HEK293 (cell line): ENCODE data around the gene MTMR12.

Experiments
- RBAK ChIP-seq: fragments of 450-650 bp; formaldehyde crosslinking; IDR thresholded peaks from 2 replicates; pipeline ENCODE4 v1.5.1; 2016; ENCODE audit warnings: missing biosample characterization, missing genetic modification characterization
- SALL2 ChIP-seq: fragments of 450-650 bp; formaldehyde crosslinking; IDR thresholded peaks from 2 replicates; pipeline ENCODE4 v1.5.0; 2017; ENCODE audit warnings: missing biosample characterization, mild to moderate bottlenecking, missing genetic modification characterization, borderline replicate concordance
- YY1 ChIP-seq: fragments of 450-650 bp; formaldehyde crosslinking; IDR thresholded peaks from 2 replicates; pipeline ENCODE4 v1.5.1; 2018; ENCODE audit warnings: missing biosample characterization, missing genetic modification characterization
- ZBTB20 ChIP-seq: fragments of 450-650 bp; formaldehyde crosslinking; IDR thresholded peaks from 2 replicates; pipeline ENCODE4 v1.5.1; 2016; ENCODE audit warnings: missing biosample characterization, missing genetic modification characterization
- ZBTB26 ChIP-seq: fragments of 450-650 bp; formaldehyde crosslinking; optimal IDR thresholded peaks from 2 replicates; pipeline ENCODE3; 2016; ENCODE audit warnings: missing biosample characterization, mild to moderate bottlenecking, missing genetic modification characterization
- ZBTB49 ChIP-seq: fragments of 450-650 bp; formaldehyde crosslinking; IDR thresholded peaks from 2 replicates; pipeline ENCODE4 v1.5.1; 2016; ENCODE audit warnings: missing biosample characterization, missing genetic modification characterization, low read depth
- ZBTB7A ChIP-seq: fragments of 450-650 bp; formaldehyde crosslinking; IDR thresholded peaks from 2 replicates; pipeline ENCODE4 v1.5.1; 2016; ENCODE audit warnings: low read depth, missing biosample characterization, missing genetic modification characterization
- ZBTB8A ChIP-seq: fragments of 450-650 bp; formaldehyde crosslinking; IDR thresholded peaks from 2 replicates; pipeline ENCODE4 v1.5.1; 2016; ENCODE audit warnings: missing biosample characterization, missing genetic modification characterization
- ZFP37 ChIP-seq: fragments of 450-650 bp; formaldehyde crosslinking; IDR thresholded peaks from 2 replicates; pipeline ENCODE4 v1.5.1; 2016; ENCODE audit warnings: missing biosample characterization, missing genetic modification characterization
- ZIC2 ChIP-seq: fragments of 450-650 bp; formaldehyde crosslinking; IDR thresholded peaks from 2 replicates; pipeline ENCODE4 v1.5.1; 2016; ENCODE audit warnings: missing biosample characterization, missing genetic modification characterization
- ZNF138 ChIP-seq: fragments of 450-650 bp; formaldehyde crosslinking; IDR thresholded peaks from 2 replicates; pipeline ENCODE4 v1.5.1; 2016; ENCODE audit warnings: missing biosample characterization, missing genetic modification characterization, borderline replicate concordance
- ZNF174 ChIP-seq: fragments of 450-650 bp; formaldehyde crosslinking; IDR thresholded peaks from 2 replicates; pipeline ENCODE4 v1.5.0; 2017; ENCODE audit warnings: missing biosample characterization, mild to moderate bottlenecking, missing genetic modification characterization
- ZNF23 ChIP-seq: fragments of 450-650 bp; formaldehyde crosslinking; IDR thresholded peaks from 2 replicates; pipeline ENCODE4 v1.5.1; 2016; ENCODE audit warnings: missing biosample characterization, missing genetic modification characterization, borderline replicate concordance
- ZNF341 ChIP-seq: fragments of 450-650 bp; formaldehyde crosslinking; IDR thresholded peaks from 2 replicates; pipeline ENCODE4; 2016; ENCODE audit warnings: low read depth, missing biosample characterization, missing genetic modification characterization
- ZNF350 ChIP-seq: fragments of 450-650 bp; formaldehyde crosslinking; IDR thresholded peaks from 2 replicates; pipeline ENCODE4 v1.5.0; 2017; ENCODE audit warnings: missing biosample characterization, mild to moderate bottlenecking, missing genetic modification characterization
- ZNF391 ChIP-seq: fragments of 450-650 bp; formaldehyde crosslinking; IDR thresholded peaks from 2 replicates; pipeline ENCODE4 v1.5.1; 2016; ENCODE audit warnings: low read depth, missing biosample characterization, missing genetic modification characterization, borderline replicate concordance
- ZNF416 ChIP-seq: fragments of 450-650 bp; formaldehyde crosslinking; IDR thresholded peaks from 2 replicates; pipeline ENCODE4 v1.5.1; 2016; ENCODE audit warnings: missing biosample characterization, missing genetic modification characterization
- ZNF426 ChIP-seq: fragments of 450-650 bp; formaldehyde crosslinking; IDR thresholded peaks from 2 replicates; pipeline ENCODE4 v1.5.1; 2017; ENCODE audit warnings: missing biosample characterization, missing genetic modification characterization, mild to moderate bottlenecking, inconsistent platforms, moderate library complexity
- ZNF544 ChIP-seq: fragments of 450-650 bp; formaldehyde crosslinking; IDR thresholded peaks from 2 replicates; pipeline ENCODE4 v1.5.0; 2017; ENCODE audit warnings: missing biosample characterization, missing genetic modification characterization
- ZNF558 ChIP-seq: fragments of 450-650 bp; formaldehyde crosslinking; IDR thresholded peaks from 2 replicates; pipeline ENCODE4 v1.5.1; 2016; ENCODE audit warnings: missing biosample characterization, missing genetic modification characterization
- ZNF596 ChIP-seq: fragments of 450-650 bp; IDR thresholded peaks from 2 replicates; pipeline ENCODE4 v1.5.0; 2018; ENCODE audit warnings: missing biosample characterization, mild to moderate bottlenecking, missing genetic modification characterization, moderate library complexity
- ZNF623 ChIP-seq: fragments of 450-650 bp; formaldehyde crosslinking; IDR thresholded peaks from 2 replicates; pipeline ENCODE4 v1.5.1; 2016; ENCODE audit warnings: missing biosample characterization, missing genetic modification characterization
- ZNF639 ChIP-seq: fragments of 450-650 bp; formaldehyde crosslinking; IDR thresholded peaks from 2 replicates; pipeline ENCODE4 v1.5.1; 2016; ENCODE audit warnings: missing biosample characterization, missing genetic modification characterization
- ZNF747 ChIP-seq: fragments of 450-650 bp; formaldehyde crosslinking; IDR thresholded peaks from 2 replicates; pipeline ENCODE4 v1.5.1; 2016; ENCODE audit warnings: missing biosample characterization, missing genetic modification characterization
- TF ChIP-seq, protein P1 (sequence below): fragments of 450-650 bp; formaldehyde crosslinking; IDR thresholded peaks from 2 replicates; pipeline ENCODE4; 2016; ENCODE audit warnings: missing biosample characterization, missing genetic modification characterization
- TF ChIP-seq, protein P2 (sequence below): fragments of 450-650 bp; formaldehyde crosslinking; IDR thresholded peaks from 2 replicates; pipeline ENCODE4 v1.5.1; 2016; ENCODE audit warnings: missing biosample characterization, missing genetic modification characterization

MTMR12 gene

DNA sequence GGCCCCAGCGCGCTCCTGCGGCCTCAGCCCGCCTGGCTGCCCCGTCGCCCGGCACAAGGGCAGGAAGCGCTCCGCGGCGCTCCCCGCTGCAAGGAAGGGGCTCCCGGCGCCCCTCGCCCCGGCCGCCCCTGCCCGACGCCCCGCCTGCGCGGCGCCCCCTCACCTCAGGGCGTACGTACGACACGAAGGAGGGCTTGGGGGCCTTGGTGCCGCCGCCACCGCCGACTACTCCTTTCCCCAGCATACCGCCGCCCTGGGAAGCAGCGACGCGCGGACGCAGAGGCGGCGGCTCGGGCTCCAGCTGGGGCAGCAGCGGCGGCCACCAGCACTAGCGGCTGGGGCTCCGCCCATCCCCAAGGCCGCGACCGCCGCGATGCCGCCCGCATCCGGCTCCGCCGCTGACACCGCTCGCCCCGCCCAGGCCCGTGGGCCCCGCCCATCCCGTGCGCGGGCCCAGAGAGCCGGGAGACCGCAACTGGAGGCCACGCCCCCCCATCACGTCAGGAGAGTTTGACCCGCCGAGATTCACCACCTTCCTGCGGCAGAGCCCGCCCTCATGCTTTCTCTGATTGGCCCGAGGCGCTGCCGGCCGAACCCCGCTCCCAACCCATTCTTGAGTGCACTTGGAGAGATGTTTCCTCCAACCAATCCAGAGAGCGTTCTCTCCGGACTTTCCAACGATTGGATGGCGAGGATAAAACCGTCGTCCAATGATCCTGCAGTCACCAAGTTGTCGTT is at the start of gene MTMR12 (continued):
- TF ChIP-seq ZNF174 (tag by site-specific recombination) (no peak), ZBTB8A (tag by site-specific recombination) (peak; percentile 72), YY1 (tag by site-specific recombination) (no peak; the same call in 1 of the 2 replicates), ZBTB20 (tag by site-specific recombination) (peak; percentile 26; the same call in 1 of the 2 replicates), ZFP37 (tag by site-specific recombination) (no peak), ZNF623 (no peak), ZBTB7A (tag by site-specific recombination) (no peak), ZNF639 (tag by site-specific recombination) (no peak), ZNF341 (tag by site-specific recombination) (no peak), ZNF544 (no peak), ZNF747 (no peak), SALL2 (tag by site-specific recombination) (no peak), ZNF426 (no peak), ZBTB26 (peak; percentile 68), ZNF23 (tag by site-specific recombination) (no peak), ZNF558 (tag by site-specific recombination) (no peak), ZIC2 (tag by site-specific recombination) (no peak), ZNF391 (no peak), ZNF596 (peak; percentile 46; the same call in 1 of the 2 replicates), RBAK (no peak), ZNF138 (tag by site-specific recombination) (no peak), ZNF350 (tag by site-specific recombination) (no peak), ZNF416 (tag by site-specific recombination) (no peak), ZBTB49 (tag by site-specific recombination) (no peak)
- TF ChIP-seq, protein P1, sequence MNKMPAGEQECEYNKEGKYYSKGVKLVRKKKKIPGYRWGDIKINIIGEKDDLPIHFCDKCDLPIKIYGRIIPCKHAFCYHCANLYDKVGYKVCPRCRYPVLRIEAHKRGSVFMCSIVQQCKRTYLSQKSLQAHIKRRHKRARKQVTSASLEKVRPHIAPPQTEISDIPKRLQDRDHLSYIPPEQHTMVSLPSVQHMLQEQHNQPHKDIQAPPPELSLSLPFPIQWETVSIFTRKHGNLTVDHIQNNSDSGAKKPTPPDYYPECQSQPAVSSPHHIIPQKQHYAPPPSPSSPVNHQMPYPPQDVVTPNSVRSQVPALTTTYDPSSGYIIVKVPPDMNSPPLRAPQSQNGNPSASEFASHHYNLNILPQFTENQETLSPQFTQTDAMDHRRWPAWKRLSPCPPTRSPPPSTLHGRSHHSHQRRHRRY = no peak
- TF ChIP-seq, protein P2, sequence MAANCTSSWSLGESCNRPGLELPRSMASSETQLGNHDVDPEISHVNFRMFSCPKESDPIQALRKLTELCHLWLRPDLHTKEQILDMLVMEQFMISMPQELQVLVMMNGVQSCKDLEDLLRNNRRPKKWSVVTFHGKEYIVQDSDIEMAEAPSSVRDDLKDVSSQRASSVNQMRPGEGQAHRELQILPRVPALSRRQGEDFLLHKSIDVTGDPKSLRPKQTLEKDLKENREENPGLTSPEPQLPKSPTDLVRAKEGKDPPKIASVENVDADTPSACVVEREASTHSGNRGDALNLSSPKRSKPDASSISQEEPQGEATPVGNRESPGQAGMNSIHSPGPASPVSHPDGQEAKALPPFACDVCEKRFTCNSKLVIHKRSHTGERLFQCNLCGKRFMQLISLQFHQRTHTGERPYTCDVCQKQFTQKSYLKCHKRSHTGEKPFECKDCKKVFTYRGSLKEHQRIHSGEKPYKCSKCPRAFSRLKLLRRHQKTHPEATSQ (tag by site-specific recombination) = 0 out of 2 replicates have a peak, but pooled peaks have one; percentile 30
